CD14-positive monocyte (primary cell): Measurements from ENCODE around the gene PMP22. TPM values are rescaled to one million over a fixed set of nuclear protein-coding genes. Genes with fewer than 3 reads are reported as not detected.

Source experiments
- DNase-seq, 3 donors: peaks; one replicate each; pipeline ENCODE4 v3.0.0-alpha.2; 2011 to 2022
- H2AFZ ChIP-seq: 2 replicates; pipeline ENCODE4 v1.6.0; 2012; ENCODE audit warnings: mild to moderate bottlenecking, low read depth, low read length, inconsistent platforms; ENCODE audit not compliant: insufficient read depth, poor library complexity, severe bottlenecking
- H3K27ac ChIP-seq, 2 donors: 1 replicate in 1 of 2; 2 replicates in 1 of 2; pipeline ENCODE4 v1.5.1; 2012 to 2013; ENCODE audit warnings: low read length in 2 of 2, control low read depth in 1 of 2, inconsistent platforms in 1 of 2, low read depth in 1 of 2, mild to moderate bottlenecking in 1 of 2
- H3K27me3 ChIP-seq, 2 donors: one replicate each; pipeline versions ENCODE4 v1.6.0 to v1.6.1; 2011 to 2013; ENCODE audit warnings: low read length in 2 of 2; ENCODE audit not compliant: control insufficient read depth in 2 of 2, insufficient read depth in 2 of 2
- H3K36me3 ChIP-seq, 2 donors: replicated peaks in 1 of 2; 1 replicate in 1 of 2; 2 replicates in 1 of 2; pipeline versions ENCODE4 v1.5.1 to v1.6.1; 2012 to 2013; ENCODE audit warnings: low read length in 2 of 2, control low read depth in 1 of 2, inconsistent platforms in 1 of 2, mild to moderate bottlenecking in 1 of 2; ENCODE audit not compliant: insufficient read depth in 2 of 2, control insufficient read depth in 1 of 2
- H3K4me1 ChIP-seq, 2 donors: 1 replicate in 1 of 2; 2 replicates in 1 of 2; pipeline versions ENCODE4 v1.5.1 to v1.6.1; 2012 to 2013; ENCODE audit warnings: low read length in 2 of 2, control low read depth in 1 of 2, inconsistent platforms in 1 of 2, mild to moderate bottlenecking in 1 of 2, moderate library complexity in 1 of 2; ENCODE audit not compliant: insufficient read depth in 2 of 2, control insufficient read depth in 1 of 2
- H3K4me2 ChIP-seq: replicated peaks from 2 replicates; pipeline ENCODE3; 2012; ENCODE audit warnings: low read length, moderate library complexity, mild to moderate bottlenecking; ENCODE audit not compliant: poor library complexity, severe bottlenecking; ENCODE audit errors: extremely low read depth
- H3K4me3 ChIP-seq, 3 experiments: fragments of 200-600 bp in 1 of 3; sonication (generic) in 1 of 3; replicated peaks in 1 of 3; 1 replicate in 2 of 3; 2 replicates in 1 of 3; pipeline ENCODE4 v1.5.1; 2011 to 2013; ENCODE audit warnings: low read length in 3 of 3, mild to moderate bottlenecking in 3 of 3, control low read depth in 2 of 3, low read depth in 2 of 3, inconsistent platforms in 1 of 3, moderate library complexity in 1 of 3
- H3K79me2 ChIP-seq: 2 replicates; pipeline ENCODE4 v1.6.0; 2012; ENCODE audit warnings: mild to moderate bottlenecking, control low read depth, inconsistent platforms, low read length, moderate library complexity; ENCODE audit not compliant: insufficient read depth
- H3K9ac ChIP-seq: 2 replicates; pipeline ENCODE4 v1.6.0; 2017; ENCODE audit warnings: low read length, mild to moderate bottlenecking; ENCODE audit not compliant: insufficient read depth, poor library complexity, severe bottlenecking
- H3K9me3 ChIP-seq, 2 donors: replicated peaks in 1 of 2; 1 replicate in 1 of 2; 2 replicates in 1 of 2; pipeline versions ENCODE4 v1.5.1 to v1.6.1; 2012 to 2013; ENCODE audit warnings: low read length in 2 of 2, control low read depth in 1 of 2; ENCODE audit not compliant: control insufficient read depth in 1 of 2, insufficient read depth in 1 of 2
- H4K20me1 ChIP-seq: 2 replicates; pipeline ENCODE4 v1.6.0; 2012; ENCODE audit warnings: mild to moderate bottlenecking, low read length, control low read depth, moderate library complexity; ENCODE audit not compliant: insufficient read depth
- H3K27ac Mint-ChIP-seq, 7 donors: one replicate each; pipeline ENCODE4 v1.8.0; 2020; ENCODE audit warnings: mild to moderate bottlenecking in 7 of 7, mixed read lengths in 7 of 7, moderate library complexity in 6 of 7, inconsistent platforms in 2 of 7
- H3K27me3 Mint-ChIP-seq, 3 donors: one replicate each; pipeline ENCODE4 v1.8.0; 2021 to 2022; ENCODE audit warnings: low read depth in 3 of 3, mild to moderate bottlenecking in 3 of 3, mixed read lengths in 3 of 3, moderate library complexity in 3 of 3, inconsistent platforms in 1 of 3
- H3K36me3 Mint-ChIP-seq, 2 donors: one replicate each; pipeline ENCODE4 v1.8.0; 2020; ENCODE audit warnings: mixed read lengths in 2 of 2, inconsistent platforms in 1 of 2, mild to moderate bottlenecking in 1 of 2
- H3K4me1 Mint-ChIP-seq: one replicate; pipeline ENCODE4 v1.8.0; 2020; ENCODE audit warnings: mild to moderate bottlenecking, mixed read lengths
- H3K4me3 Mint-ChIP-seq, 2 donors: one replicate each; pipeline ENCODE4 v1.8.0; 2020; ENCODE audit warnings: mild to moderate bottlenecking in 2 of 2, mixed read lengths in 2 of 2, moderate library complexity in 1 of 2
- H3K9me3 Mint-ChIP-seq, 7 donors: one replicate each; pipeline ENCODE4 v1.8.0; 2020 to 2022; ENCODE audit warnings: mixed read lengths in 7 of 7, mild to moderate bottlenecking in 6 of 7, moderate library complexity in 6 of 7, inconsistent platforms in 2 of 7
- WGBS: methylation state at CpG from one replicate; pipeline ENCODE4 v1.1.5; 2013; ENCODE audit warnings: missing lambda C conversion rate; ENCODE audit not compliant: insufficient coverage; 5-methylcytosine and 5-hydroxymethylcytosine counted together
- intact Hi-C, 2 donors: fragments of 100-400 bp; cut with micrococcal nuclease; formaldehyde crosslinking; loops; one replicate each; pipeline versions ENCODE4 v1.15.0 to v1.15.1; 2023
- polyA plus RNA-seq, 3 donors: library from polyadenylated mRNA; depleted of rRNA in 1 of 3; unstranded in 2 of 3; stranded (reverse) in 1 of 3; fragments of 300-500 nt in 2 of 3; fragments of >200 nt in 1 of 3; fragmentation: Illumina TruSeq in 2 of 3; gene quantifications; 1 replicate in 2 of 3; 2 replicates in 1 of 3; pipeline ENCODE4 v1.2.3, GENCODE V29; 2012 to 2021
- TF ChIP-seq, protein P1 (sequence below): fragments of 200-600 bp; IDR thresholded peaks from one replicate; pipeline ENCODE4 v1.8.0; 2022; ENCODE audit warnings: antibody characterized with exemption, mild to moderate bottlenecking

PMP22 gene
- polyA plus RNA-seq, 3 donors = 1.2 to 3.9 (median 1.3) TPM

DNA sequence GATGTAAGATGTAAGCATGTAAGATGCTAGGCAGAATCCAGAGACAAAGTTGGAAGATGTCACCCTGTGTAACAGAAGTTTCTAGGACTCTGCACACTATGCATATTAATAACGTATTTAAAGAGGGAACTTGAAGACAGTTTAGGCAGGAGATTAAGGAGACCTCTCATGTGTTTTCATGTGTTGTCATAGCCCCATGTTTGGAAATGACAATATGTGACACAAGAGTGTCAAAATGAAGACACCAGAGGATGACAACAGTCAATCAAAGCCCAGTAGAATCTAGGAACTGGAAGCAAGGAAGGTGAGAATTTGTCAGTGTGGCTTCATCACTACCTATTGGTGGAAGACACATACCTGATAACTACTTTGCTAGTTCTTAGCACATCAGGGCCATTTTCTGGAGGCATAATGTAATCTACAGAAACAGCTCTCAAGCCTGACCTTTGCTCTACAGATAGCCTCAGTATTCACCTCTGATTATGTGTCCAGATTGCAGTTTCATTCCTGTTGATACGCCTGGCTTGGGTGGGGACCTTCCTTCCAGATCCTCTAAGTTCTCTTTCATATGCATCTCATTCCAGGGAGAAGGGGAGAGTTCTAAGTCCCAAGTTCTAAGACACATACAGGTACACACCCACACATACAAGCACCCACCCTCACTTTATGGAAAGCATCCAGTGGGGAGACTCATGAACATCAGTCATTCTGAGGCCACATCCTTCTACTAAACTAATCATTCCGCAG lies 26.3 kb downstream of the PMP22 start:
- Histone ChIP-seq H3K36me3 (no peaks in the 10 kb centered on the region), H2AFZ (no peak overlapping the region), H3K4me2 (no peak overlapping the region), H3K79me2 (no peaks in the 10 kb centered on the region), H3K27ac (peak overlapping the region in 1 of 2 donors; percentile 59), H3K4me3 (no peak overlapping the region), H3K9ac (no peak overlapping the region), H3K4me1 (peaks cover 44 to 48% of the 10 kb centered on the region in 2 donors), H3K27me3 (peaks cover 0 to 2% of the 10 kb centered on the region in 2 donors), H3K9me3 (no peaks in the 10 kb centered on the region), H4K20me1 (no peaks in the 10 kb centered on the region)
- DNase-seq = peak; percentile 55 to 74 (median 62)
- H3K27ac Mint-ChIP-seq = peak overlapping the region; percentile 82 to 95 (median 86)
- intact Hi-C loops = no loop called here
- H3K4me3 Mint-ChIP-seq = peak overlapping the region in 1 of 2 donors; percentile 11
- no CpG with 5 or more reads among the region's 3 CpGs for whole genome bisulfite sequencing
- peaks cover 0 to 10% (median 2%) of the 10 kb centered on the region in 7 donors for H3K9me3 Mint-ChIP-seq
- TF ChIP-seq, protein P1, sequence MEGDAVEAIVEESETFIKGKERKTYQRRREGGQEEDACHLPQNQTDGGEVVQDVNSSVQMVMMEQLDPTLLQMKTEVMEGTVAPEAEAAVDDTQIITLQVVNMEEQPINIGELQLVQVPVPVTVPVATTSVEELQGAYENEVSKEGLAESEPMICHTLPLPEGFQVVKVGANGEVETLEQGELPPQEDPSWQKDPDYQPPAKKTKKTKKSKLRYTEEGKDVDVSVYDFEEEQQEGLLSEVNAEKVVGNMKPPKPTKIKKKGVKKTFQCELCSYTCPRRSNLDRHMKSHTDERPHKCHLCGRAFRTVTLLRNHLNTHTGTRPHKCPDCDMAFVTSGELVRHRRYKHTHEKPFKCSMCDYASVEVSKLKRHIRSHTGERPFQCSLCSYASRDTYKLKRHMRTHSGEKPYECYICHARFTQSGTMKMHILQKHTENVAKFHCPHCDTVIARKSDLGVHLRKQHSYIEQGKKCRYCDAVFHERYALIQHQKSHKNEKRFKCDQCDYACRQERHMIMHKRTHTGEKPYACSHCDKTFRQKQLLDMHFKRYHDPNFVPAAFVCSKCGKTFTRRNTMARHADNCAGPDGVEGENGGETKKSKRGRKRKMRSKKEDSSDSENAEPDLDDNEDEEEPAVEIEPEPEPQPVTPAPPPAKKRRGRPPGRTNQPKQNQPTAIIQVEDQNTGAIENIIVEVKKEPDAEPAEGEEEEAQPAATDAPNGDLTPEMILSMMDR = no peak
- peaks cover 3 to 5% of the 10 kb centered on the region in 2 donors for H3K36me3 Mint-ChIP-seq
- peaks cover 6 to 8% (median 7%) of the 10 kb centered on the region in 3 donors for H3K27me3 Mint-ChIP-seq
- H3K4me1 Mint-ChIP-seq = peaks cover 41% of the 10 kb centered on the region

DNA sequence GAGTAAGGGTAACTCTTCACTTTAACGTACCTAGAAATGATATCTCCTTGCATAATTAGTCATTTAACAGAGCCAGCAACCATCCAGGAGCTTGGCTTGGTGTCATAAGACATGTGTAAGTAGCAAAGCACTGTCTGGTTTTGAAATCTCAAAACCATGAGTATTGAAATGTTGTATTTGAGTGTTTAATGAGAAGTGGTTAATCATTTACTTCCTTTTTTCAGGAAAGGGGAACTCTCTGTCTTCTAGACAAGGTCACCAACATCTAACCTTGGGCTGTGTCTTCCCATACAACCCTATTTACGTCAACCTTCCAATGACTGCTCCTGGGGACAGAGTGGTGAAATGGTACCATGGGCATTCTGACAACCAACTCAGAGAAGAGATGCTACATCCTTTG lies 27.1 kb downstream of the PMP22 start:
- no peaks in the 10 kb centered on the region for H3K9me3 ChIP-seq
- H3K27me3 ChIP-seq = peaks cover 0 to 2% of the 10 kb centered on the region in 2 donors
- intact Hi-C loops = no loop called here
- Mint-ChIP-seq H3K4me3 (peak overlapping the region in 1 of 2 donors; percentile 8), H3K27ac (peak overlapping the region; percentile 82 to 95 (median 86)), H3K9me3 (peaks cover 0 to 7% (median 2%) of the 10 kb centered on the region in 7 donors), H3K27me3 (peaks cover 7 to 8% (median 7%) of the 10 kb centered on the region in 3 donors), H3K36me3 (peaks cover 3 to 5% of the 10 kb centered on the region in 2 donors), H3K4me1 (peaks cover 41% of the 10 kb centered on the region)
- peak overlapping the region; percentile 9 for H3K4me2 ChIP-seq
- peaks cover 44 to 48% of the 10 kb centered on the region in 2 donors for H3K4me1 ChIP-seq
- no peaks in the 10 kb centered on the region for H3K79me2 ChIP-seq
- WGBS = no CpG with 5 or more reads among the region's 2 CpGs
- H2AFZ ChIP-seq = no peak overlapping the region
- TF ChIP-seq, protein P1 = no peak
- no peaks in the 10 kb centered on the region for H4K20me1 ChIP-seq
- no peak overlapping the region for H3K4me3 ChIP-seq
- H3K36me3 ChIP-seq = no peaks in the 10 kb centered on the region
- peak overlapping the region in 1 of 2 donors; percentile 59 for H3K27ac ChIP-seq
- DNase-seq = peak; percentile 80 to 92 (median 91)
- H3K9ac ChIP-seq = no peak overlapping the region
